GM18508 (cell line): ENCODE results near the gene LRRC28.

ENCODE experiments used
- ATAC-seq: cut with Tn5 transposase; IDR thresholded peaks from one replicate; pipeline ENCODE4 v1.9.1; 2021; ENCODE audit warnings: moderate number of reproducible peaks; ENCODE audit not compliant: insufficient read depth, unreplicated experiment

The LRRC28 gene

GRCh38 chr15:99431661-99432091 is 180.4 kb downstream of the LRRC28 start:
- no peak for ATAC-seq

DNA sequence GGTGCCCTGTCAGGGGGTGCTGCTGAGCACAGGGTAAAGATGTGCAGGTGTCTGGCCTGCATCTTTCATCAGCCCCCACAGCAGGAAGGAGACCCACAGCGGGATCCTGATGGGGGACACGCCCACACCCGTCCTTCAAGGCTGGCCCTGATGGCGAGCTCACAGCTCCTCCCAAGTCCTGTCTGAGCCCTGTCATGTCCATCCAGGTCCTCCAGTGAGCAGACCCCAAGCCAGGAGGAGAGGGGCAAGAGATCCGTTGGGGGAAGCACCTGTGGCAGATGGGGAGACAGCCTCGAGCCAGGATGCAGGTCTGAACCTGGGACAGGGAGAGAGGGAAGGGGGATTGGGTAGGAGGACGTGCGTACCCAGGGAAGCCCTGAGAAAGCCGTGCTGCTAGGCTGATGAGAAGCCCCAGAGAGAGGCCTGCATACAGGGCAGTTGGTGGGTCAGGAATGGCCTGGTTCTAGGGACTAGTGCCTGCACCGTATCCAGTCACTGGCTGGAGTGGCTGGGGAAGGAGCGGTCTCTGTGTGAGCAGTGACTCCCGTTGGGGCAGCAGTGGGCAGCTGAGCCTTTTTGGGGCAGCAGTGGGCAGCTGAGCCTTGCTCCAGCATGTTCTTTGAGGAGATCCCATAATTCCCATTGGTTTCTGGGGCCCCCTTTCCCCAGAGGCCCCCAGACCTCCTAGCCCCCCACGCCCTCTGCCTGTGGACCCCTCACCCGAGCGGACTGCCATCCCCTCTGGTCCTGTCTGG is 181.2 kb downstream of the LRRC28 start:
- ATAC-seq: no peak

GRCh38 chr15:99433026-99433756 is 181.9 kb downstream of the LRRC28 start:
- ATAC-seq: no peak

GRCh38 chr15:99433757-99434450 is 182.6 kb downstream of the LRRC28 start:
- no peak for ATAC-seq

DNA sequence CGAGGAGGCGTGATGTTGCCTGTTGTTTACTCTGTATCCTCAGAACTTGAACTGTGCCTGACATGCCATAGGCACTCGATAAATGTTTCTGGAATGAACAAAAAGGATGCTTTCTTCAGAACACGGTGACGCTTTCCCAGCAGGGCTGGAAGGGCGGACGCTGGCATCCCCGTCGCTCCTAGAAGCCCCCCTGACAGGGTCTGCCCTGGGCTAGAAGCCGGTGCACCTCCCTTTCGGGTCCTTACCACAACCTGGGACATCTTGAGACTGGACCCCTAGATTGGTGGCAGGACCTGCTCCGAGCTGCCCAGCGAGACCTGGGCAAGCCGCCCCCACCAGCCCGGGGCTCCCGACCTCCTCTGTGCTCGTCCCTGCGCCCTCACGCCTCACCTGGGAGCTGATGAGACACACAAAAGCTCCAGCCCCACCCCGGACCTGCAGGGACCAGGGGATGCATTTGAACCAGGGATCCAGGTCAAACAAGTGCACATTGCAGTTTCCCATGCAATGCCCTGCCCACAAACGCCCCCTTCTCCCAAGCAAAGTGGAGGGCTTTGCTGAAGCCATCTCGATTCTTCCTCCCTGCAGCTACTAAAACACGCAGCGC is 183.3 kb downstream of the LRRC28 start:
- no peak for ATAC-seq

DNA sequence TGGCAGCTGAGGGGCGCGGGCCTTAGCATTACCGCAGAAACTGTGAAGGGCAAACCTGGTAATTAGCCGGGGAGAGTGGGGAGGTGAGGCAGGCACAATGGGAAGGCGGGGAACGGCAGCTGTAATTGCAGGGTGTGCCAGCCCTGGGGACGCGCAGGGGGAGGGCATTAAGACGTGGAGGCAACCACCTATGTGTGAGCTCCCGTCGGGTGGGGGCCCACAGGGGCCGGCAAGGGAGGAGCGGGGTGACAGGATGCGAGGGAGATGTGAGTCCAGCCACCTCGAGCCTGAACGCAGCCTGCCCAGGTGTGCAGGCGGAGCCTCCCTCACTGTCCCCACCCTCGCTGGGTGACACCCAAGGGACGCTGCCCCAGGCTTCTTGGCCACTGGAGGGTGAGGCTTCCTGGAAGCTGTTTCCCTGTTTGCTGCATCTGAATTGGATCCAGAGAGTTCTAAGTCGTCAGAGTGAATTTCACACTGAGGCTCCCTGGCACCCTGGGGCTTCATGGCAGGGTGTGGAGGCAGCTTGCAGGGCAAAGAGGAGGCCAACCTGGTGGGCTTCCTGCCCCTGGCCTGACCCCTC is 183.9 kb downstream of the LRRC28 start:
- ATAC-seq: no peak

- ATAC-seq: no peak
Observed at GRCh38 chr15:99435877-99436541, 184.7 kb downstream of the LRRC28 start.

DNA sequence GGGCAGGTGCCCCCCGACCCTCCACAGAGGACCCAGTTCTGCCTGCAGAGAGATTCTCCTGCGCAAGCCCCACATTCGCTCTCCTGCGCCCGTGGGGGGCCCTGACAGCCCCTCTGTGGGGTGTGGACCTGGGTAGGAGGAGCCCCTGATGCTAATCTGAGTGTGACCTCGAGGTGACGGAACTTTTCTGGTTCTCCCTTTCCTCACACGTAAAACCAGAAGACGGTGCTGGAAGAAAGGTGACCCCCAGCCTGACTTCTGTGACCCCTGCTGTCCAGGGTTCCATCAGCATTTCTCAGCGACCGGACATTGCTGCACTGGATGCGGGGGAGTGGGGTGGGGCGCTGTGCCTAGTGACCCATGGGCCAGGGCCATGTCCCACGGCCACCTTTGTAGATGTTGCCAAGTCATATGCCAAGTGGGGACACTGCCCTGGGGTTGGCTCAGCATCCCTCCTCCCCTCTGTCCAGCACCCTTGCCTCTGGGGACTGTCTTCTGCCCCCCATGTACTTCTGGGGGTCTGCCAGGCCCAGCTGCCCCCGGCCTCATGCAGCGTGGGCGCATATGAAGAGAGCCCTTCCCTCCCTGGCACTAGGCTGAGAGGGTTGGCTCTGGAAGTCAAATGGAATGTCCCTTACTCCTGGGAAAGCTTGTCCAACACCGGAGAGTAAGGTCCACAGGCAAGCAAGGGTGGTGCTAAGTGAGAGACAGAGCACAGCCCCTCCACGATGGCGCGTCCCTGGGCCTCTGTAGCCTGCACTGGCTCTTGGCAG is 185.4 kb downstream of the LRRC28 start:
- no peak for ATAC-seq

DNA sequence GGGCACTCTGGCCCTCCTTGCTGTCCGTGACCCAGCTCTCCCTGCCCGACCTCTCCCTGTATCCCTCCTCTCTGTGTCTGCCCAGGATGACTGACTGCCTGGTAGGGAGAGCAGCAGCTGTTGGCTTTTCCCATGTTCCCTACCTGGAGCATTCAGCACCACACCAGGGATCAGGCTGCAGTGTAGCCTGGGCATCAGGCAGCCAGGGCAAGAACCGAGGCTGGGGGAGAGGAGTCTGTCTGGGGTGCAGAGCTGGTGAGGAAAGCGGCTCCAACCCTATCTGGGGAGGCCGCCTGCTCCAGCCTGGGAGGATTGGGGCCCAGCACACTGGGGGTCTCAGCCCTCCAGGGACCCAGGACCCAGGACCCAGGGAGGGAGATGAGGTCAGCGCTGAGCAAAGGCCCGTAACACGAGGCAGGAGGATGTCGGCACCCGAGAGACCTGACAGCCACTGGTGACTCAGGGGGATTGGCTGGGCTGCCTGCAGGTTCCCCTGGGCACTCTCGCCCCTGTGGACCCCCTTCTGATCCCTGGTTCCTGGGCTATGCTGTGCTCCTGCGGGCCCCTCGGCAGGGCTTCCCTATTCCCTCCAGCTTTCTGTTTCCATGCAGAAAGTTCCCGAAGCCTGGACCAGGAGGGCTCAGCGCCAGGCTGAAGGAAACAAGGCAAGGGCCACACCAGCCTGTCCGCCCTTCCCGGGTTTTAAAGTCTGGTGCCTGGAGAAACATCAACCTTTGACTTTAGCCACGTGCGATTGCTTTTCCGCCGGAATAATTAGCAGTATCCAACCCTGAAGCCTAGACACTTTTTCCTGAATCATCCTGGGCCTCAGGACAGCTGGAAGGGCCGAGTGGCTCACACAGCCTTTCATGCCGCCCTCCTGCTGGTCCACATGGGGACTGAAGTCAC is 186.3 kb downstream of the LRRC28 start:
- ATAC-seq: no peak

- ATAC-seq: no peak
Observed at GRCh38 chr15:99438224-99438585, 186.9 kb downstream of the LRRC28 start.

- ATAC-seq: no peak
Observed at GRCh38 chr15:99438691-99439523, 187.6 kb downstream of the LRRC28 start.

DNA sequence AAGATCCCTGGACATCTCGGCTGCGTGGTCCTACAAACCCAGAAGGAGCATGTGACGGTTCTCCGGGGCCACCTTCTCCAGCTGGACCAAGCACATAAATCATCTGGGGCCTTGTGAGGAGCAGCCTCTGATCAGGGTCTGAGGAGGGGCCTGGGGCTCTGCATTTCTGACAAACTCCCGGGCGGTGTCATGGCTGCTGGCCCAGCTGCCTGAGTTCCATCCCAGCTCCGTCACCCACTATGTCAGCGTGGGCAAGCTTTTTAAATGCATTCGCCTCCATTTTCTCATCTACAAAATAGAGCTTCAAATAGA is 188.2 kb downstream of the LRRC28 start:
- no peak for ATAC-seq

- ATAC-seq: no peak
Observed at GRCh38 chr15:99440029-99440428, 188.7 kb downstream of the LRRC28 start.
